ENCODE data around the gene CTNNA3. TPM values are rescaled to one million over a fixed set of nuclear protein-coding genes. Genes with fewer than 3 reads are reported as not detected.

CTNNA3 gene
- polyA plus RNA-seq, 1 donor from 2014 or later: 0.14 TPM

DNA sequence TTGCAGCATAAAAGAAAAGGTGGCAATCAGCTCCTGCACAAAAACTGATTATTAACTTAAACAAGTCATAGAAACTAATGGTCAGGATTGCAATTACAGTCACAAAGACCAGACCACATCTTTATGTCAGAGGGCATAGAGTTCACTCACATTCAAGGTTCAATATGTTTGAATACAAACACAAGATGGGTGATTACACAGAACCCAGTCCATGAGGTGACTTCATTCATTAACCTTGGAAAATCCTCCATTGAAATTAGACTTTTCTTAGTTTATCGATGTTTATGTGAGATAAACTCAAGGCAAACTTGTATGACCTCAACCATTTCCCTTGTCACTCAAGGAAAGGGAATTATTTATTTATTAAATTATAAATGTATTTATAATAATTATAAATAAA is 1158.8 kb downstream of the CTNNA3 start:
- TF ChIP-seq POLR2AphosphoS5 (IDR thresholded peaks at IDR 0.05): no peak
- TF ChIP-seq, protein P1, sequence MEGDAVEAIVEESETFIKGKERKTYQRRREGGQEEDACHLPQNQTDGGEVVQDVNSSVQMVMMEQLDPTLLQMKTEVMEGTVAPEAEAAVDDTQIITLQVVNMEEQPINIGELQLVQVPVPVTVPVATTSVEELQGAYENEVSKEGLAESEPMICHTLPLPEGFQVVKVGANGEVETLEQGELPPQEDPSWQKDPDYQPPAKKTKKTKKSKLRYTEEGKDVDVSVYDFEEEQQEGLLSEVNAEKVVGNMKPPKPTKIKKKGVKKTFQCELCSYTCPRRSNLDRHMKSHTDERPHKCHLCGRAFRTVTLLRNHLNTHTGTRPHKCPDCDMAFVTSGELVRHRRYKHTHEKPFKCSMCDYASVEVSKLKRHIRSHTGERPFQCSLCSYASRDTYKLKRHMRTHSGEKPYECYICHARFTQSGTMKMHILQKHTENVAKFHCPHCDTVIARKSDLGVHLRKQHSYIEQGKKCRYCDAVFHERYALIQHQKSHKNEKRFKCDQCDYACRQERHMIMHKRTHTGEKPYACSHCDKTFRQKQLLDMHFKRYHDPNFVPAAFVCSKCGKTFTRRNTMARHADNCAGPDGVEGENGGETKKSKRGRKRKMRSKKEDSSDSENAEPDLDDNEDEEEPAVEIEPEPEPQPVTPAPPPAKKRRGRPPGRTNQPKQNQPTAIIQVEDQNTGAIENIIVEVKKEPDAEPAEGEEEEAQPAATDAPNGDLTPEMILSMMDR (IDR thresholded peaks at IDR 0.05; ENCODE audit: poor library complexity, severe bottlenecking): no peak
- no peak for TF ChIP-seq MXI1 (conservative IDR thresholded peaks at IDR 0.05; ENCODE audit: poor library complexity, severe bottlenecking)
- no peak for TF ChIP-seq RAD21 (conservative IDR thresholded peaks at IDR 0.05)
- TF ChIP-seq, protein P2, sequence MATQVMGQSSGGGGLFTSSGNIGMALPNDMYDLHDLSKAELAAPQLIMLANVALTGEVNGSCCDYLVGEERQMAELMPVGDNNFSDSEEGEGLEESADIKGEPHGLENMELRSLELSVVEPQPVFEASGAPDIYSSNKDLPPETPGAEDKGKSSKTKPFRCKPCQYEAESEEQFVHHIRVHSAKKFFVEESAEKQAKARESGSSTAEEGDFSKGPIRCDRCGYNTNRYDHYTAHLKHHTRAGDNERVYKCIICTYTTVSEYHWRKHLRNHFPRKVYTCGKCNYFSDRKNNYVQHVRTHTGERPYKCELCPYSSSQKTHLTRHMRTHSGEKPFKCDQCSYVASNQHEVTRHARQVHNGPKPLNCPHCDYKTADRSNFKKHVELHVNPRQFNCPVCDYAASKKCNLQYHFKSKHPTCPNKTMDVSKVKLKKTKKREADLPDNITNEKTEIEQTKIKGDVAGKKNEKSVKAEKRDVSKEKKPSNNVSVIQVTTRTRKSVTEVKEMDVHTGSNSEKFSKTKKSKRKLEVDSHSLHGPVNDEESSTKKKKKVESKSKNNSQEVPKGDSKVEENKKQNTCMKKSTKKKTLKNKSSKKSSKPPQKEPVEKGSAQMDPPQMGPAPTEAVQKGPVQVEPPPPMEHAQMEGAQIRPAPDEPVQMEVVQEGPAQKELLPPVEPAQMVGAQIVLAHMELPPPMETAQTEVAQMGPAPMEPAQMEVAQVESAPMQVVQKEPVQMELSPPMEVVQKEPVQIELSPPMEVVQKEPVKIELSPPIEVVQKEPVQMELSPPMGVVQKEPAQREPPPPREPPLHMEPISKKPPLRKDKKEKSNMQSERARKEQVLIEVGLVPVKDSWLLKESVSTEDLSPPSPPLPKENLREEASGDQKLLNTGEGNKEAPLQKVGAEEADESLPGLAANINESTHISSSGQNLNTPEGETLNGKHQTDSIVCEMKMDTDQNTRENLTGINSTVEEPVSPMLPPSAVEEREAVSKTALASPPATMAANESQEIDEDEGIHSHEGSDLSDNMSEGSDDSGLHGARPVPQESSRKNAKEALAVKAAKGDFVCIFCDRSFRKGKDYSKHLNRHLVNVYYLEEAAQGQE (IDR thresholded peaks at IDR 0.05; ENCODE audit: borderline replicate concordance): no peak
- no peak for TF ChIP-seq EP300 (conservative IDR thresholded peaks at IDR 0.05; ENCODE audit: poor library complexity, severe bottlenecking)
- no peak for TF ChIP-seq EZH2 (IDR thresholded peaks at IDR 0.05; ENCODE audit: borderline replicate concordance, insufficient read depth, low read length, poor library complexity, severe bottlenecking)
- TF ChIP-seq SMC3 (conservative IDR thresholded peaks at IDR 0.05; ENCODE audit: poor library complexity): no peak
- H3K9ac ChIP-seq (ENCODE audit: low read length): no peak overlapping the region
- no peaks in the 10 kb centered on the region for H3K79me2 ChIP-seq (replicated peaks; ENCODE audit: insufficient read depth, low read length)
- no peaks in the 10 kb centered on the region for H3K27me3 ChIP-seq (ENCODE audit: insufficient read depth, low read depth, low read length)
- no peaks in the 10 kb centered on the region for H3K36me3 ChIP-seq (ENCODE audit: insufficient read depth, low read length)
- no peak overlapping the region for H3K27ac ChIP-seq (ENCODE audit: low read length)
- no peak overlapping the region for H3K4me3 ChIP-seq (ENCODE audit: low read length)
- no peak overlapping the region for H2AFZ ChIP-seq (ENCODE audit: low read depth, low read length)
- no peak overlapping the region for H3K4me2 ChIP-seq (ENCODE audit: low read length)
- H4K20me1 ChIP-seq (ENCODE audit: insufficient read depth): no peaks in the 10 kb centered on the region
- no peaks in the 10 kb centered on the region for H3K9me3 ChIP-seq (ENCODE audit: low read length)
- H3K9me2 ChIP-seq (ENCODE audit: insufficient read depth, low read length): no peaks in the 10 kb centered on the region
- H3F3A ChIP-seq (ENCODE audit: insufficient read depth, low read length, poor library complexity, severe bottlenecking): no peaks in the 10 kb centered on the region

DNA sequence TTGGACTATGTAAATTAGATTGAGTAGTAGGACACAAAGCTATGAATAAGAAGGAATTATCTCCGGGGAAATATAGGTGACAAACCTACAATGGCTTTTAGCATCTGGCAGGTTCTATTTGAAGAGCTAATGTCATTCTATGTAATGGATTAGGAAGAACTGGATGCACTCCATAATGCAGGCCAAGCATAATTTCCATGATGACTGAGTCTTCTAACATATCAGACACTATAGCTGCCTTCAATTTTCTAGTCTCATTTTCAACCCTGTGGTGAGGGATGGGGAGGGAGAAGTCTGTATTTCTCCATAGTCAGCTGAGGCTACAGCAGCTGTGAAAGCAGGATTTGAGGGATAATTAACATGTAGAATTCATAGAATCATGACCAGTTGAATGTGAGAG is 1160.6 kb downstream of the CTNNA3 start:
- Histone ChIP-seq H3K4me2 (ENCODE audit: low read length) (peak overlapping the region; percentile 37), H3K27ac (ENCODE audit: low read length) (peak overlapping the region; percentile 67), H3K9me3 (ENCODE audit: low read length) (no peaks in the 10 kb centered on the region), H3K9me2 (ENCODE audit: insufficient read depth, low read length) (no peaks in the 10 kb centered on the region), H3K27me3 (ENCODE audit: insufficient read depth, low read depth, low read length) (no peaks in the 10 kb centered on the region), H3K36me3 (ENCODE audit: insufficient read depth, low read length) (no peaks in the 10 kb centered on the region), H3F3A (ENCODE audit: insufficient read depth, low read length, poor library complexity, severe bottlenecking) (no peaks in the 10 kb centered on the region), H2AFZ (ENCODE audit: low read depth, low read length) (no peak overlapping the region), H3K79me2 (replicated peaks; ENCODE audit: insufficient read depth, low read length) (no peaks in the 10 kb centered on the region), H3K9ac (ENCODE audit: low read length) (no peak overlapping the region), H4K20me1 (ENCODE audit: insufficient read depth) (no peaks in the 10 kb centered on the region), H3K4me3 (ENCODE audit: low read length) (no peak overlapping the region)
- TF ChIP-seq TAF1 (IDR thresholded peaks at IDR 0.05; ENCODE audit: low read depth): no peak
- TF ChIP-seq, protein P2 (IDR thresholded peaks at IDR 0.05; ENCODE audit: borderline replicate concordance): peak; percentile 82
- TF ChIP-seq, protein P1 (IDR thresholded peaks at IDR 0.05; ENCODE audit: poor library complexity, severe bottlenecking): no peak
- no peak for TF ChIP-seq EZH2 (IDR thresholded peaks at IDR 0.05; ENCODE audit: borderline replicate concordance, insufficient read depth, low read length, poor library complexity, severe bottlenecking)
- TF ChIP-seq MXI1 (conservative IDR thresholded peaks at IDR 0.05; ENCODE audit: poor library complexity, severe bottlenecking): no peak
- TF ChIP-seq SMC3 (conservative IDR thresholded peaks at IDR 0.05; ENCODE audit: poor library complexity): no peak
- TF ChIP-seq POLR2AphosphoS5 (IDR thresholded peaks at IDR 0.05): peak; percentile 70
- TF ChIP-seq RAD21 (conservative IDR thresholded peaks at IDR 0.05): no peak
- TF ChIP-seq EP300 (conservative IDR thresholded peaks at IDR 0.05; ENCODE audit: poor library complexity, severe bottlenecking): peak; percentile 82
